HG02763 (cell line): Measurements from ENCODE around the gene NEGR1.

ENCODE experiments used
- ATAC-seq: cut with Tn5 transposase; IDR thresholded peaks from one replicate; pipeline ENCODE4 v1.9.1; 2021; ENCODE audit warnings: mild to moderate bottlenecking, moderate library complexity; ENCODE audit not compliant: unreplicated experiment

NEGR1 gene

DNA sequence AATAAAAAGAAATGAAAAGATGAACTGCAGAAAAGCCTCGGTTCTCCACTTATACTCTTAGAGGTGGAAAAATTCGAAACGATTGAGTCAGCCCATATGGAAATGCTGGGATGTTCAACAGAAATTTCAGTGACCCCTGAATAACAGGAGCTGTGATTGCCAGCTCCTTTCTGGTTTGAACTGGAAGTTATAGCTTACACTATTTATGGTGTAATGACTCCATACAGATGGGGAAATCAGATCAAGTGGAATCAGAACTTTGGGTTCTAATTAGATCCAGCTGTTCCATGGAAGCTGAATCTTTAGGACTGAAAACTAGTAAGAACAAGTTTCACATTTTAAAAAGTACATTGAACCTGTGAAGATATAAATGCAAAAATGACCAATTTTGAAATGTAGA lies 632.2 kb downstream of the NEGR1 start:
- no peak for ATAC-seq

DNA sequence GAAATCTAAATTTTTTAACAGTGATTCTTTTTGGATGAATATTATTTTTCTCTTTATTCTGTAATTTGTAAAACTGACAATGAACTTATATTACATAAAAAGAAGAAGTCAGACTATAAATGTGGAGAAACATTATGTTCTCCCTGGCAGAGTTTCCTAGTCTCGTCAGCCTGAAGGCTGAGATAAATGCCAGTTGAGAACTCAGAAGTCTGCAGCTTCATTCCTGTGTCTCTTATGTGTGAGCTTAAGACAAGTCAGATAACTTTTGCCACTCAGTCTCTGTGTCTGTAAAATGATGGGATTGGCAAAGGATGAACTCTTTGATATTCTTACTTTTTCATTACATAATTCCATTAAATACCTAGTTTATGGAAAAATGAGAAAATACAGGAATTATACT lies 632.7 kb downstream of the NEGR1 start:
- ATAC-seq, result no peak

DNA sequence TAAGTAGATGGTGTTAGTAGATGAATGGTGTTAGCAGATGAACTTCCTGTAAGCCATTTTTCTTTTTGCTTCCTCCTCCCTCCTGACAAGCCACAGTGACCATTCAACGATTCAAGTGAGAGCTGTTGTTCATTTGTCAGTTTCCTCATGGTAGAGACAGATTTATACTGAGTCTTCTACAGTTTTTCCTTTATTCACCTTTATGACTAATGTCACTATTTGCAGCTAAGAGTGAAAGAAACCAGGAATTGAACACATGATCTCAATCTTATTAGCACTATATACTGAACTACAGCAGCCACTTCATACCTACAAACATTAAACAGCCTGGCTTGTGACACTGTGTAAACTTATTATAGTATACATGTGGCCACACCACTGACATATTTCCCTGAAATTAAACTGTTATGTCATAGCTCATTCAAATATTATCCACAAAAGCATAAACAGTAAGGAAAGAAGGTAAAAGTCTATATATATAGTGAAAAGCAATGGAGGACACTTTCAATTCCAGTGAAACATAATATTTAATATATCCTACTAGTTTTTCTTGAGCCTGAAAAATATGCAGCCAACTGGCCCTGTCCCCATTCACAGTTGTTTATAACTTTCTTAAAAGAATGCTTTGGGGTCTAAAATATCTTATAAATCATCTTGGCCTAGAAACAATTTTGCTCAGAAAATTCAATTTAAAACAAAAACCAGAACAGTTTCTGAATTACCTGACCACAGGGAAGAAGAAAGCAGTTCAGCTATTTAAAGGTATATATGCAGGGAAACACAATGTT lies 634.6 kb downstream of the NEGR1 start:
- ATAC-seq, result no peak

GRCh38 chr1:71645015-71645414 lies 637.3 kb downstream of the NEGR1 start:
- ATAC-seq, result no peak

GRCh38 chr1:71641903-71642302 lies 640.4 kb downstream of the NEGR1 start:
- no peak for ATAC-seq

- ATAC-seq, result no peak
Observed at GRCh38 chr1:71640998-71641397, 641.3 kb downstream of the NEGR1 start.

- no peak for ATAC-seq
Observed at GRCh38 chr1:71640116-71640515, 642.2 kb downstream of the NEGR1 start.

GRCh38 chr1:71638081-71638766 lies 644.1 kb downstream of the NEGR1 start:
- no peak for ATAC-seq

DNA sequence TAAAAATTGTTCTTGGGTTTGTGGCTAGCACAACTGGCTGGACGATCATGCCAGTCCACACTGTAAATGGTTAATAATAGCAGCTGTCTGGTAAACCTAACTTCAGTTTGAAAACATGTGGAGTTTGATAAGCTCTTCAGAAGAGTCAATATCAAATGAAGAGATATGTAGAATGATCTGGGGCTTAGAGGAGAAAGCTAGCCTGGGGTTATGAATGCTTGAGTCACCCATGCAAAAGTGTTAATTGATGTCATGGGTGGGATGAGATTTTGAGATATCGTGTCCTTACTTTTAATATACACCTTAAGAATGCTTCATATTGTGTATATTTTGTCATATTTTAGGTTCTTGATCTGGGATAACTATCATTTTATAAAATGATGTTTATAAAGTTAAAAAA lies 646.8 kb downstream of the NEGR1 start:
- ATAC-seq, result no peak

DNA sequence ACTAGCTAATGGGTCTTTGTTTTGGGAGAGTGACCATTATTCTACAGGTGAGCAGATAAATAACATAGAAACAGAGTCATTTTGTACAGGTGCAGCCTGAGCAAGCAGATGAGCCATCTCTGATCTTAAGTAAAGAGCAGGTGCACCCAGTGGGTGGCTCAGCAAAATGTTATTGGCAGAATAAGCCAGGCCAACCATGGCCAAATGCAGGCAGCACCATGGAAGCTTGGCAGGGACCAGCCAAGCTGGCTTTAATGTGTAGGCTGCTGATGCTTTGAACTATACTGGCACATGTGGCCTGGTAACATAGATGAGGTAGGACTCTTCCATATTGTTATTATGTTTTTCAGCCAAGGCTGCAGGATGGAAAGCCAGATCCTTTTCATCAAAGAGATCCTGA lies 648.2 kb downstream of the NEGR1 start:
- no peak for ATAC-seq

GRCh38 chr1:71630073-71630472 lies 652.3 kb downstream of the NEGR1 start:
- no peak for ATAC-seq

DNA sequence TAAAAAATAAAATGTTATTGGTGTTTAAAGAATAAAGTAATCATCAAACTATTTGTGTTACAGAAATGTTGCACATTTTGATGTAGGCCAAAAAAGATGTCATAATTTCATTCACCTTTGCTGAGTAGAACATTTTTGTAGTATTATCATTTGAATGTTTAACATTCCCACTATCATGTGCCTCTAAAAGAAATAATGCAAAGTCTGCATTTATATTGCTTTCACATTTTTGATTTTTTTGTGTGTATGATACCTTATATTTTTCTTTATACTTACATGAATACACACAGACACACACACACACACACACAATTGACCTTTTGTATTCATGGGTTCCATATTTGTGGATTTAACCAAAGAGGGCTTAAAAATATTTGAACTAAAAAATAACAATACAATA lies 657.3 kb downstream of the NEGR1 start:
- ATAC-seq, result no peak

DNA sequence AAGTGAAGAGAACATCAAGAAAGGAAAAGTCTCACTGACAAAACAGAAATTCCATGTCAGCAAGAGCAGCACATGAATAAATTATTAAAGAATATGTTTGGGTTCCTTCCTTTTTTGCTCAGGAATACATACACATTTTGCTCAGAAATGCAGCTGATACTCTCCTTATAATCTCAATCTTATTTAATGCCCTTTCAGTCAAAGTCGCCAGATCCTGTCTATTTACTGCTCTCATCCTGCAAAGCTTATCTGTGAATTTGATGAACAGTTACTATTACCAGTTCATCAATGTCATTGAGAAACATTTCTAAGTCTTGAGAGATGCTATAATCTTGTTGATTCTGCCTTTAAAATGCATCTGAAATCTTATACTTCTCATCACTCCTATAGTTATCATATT lies 658.5 kb downstream of the NEGR1 start:
- ATAC-seq, result no peak

- no peak for ATAC-seq
Observed at GRCh38 chr1:71621785-71622184, 660.6 kb downstream of the NEGR1 start.

GRCh38 chr1:71618766-71619530 lies 663.4 kb downstream of the NEGR1 start:
- no peak for ATAC-seq

DNA sequence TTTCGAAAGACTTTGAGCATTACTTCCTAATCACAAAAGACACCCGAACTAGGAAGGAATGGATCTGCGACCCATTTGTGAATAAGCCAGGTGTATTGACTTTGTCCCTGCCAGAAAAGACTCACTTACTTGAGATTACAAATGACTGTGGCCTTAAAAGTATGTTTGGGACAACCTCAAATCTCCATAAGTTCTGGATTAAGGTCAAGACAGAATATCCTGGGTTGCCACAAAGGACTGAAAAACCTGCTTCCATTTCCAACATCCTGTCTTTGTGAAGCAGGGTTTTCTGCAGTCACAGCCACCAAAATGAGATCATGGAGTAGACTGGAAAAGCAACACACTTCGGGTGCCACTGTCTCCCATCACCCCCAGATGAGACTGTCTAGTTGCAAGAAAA lies 664.1 kb downstream of the NEGR1 start:
- ATAC-seq, result no peak

DNA sequence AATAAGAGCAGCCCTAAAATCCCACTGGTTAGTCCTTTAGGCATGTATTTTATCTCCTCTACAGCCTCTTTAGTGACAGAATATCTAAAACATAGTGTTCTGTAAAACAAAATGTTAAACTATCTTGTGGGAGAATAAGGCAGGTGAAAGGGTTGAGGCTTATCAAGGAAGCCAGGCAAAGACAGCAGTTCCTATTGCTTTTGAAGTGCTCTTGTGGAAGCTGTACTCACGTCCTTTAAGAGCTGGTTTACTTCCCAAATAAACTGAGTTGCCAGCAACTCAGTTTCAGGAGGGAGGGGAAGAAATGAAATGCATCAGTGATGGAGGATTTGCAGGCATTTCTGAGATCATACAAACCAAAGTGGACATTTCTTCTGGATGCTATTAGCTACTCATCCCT lies 671.9 kb downstream of the NEGR1 start:
- ATAC-seq, result no peak

DNA sequence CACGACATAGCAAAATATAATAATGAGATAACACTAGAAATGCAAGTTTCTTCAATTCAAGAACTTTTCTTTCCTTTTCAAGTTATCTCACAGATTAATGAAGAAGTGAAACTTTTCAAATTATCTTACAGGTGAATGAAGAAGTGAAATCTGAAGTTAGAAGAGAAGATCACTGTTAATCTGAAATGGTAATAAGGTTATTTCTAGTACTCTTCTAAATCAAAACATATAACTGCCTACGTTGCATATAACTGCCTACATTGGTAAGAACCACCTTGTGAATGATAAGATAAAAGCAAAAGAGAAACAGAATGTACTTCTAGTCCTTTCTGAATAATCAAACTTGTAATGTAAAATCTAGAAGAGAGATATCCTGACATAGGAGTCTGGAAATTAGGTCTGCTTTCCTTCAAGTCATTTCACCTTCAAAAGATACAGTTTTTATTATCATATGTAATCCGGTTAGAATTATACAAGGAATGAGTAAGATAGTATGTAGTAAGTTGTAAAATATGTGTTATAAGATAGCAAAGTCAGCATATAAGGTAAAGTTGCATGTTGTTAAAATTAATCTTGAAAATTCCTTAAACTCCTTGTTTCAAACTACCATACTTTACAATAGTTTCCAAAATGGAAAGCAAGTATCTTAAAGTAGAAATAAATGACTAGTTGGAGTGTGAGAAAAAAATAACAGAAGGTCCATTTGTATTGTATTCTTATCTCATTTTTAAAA lies 679.1 kb downstream of the NEGR1 start:
- ATAC-seq, result no peak

- no peak for ATAC-seq
Observed at GRCh38 chr1:71600023-71600422, 682.3 kb downstream of the NEGR1 start.

GRCh38 chr1:71599306-71599705 lies 683.0 kb downstream of the NEGR1 start:
- no peak for ATAC-seq

- no peak for ATAC-seq
Observed at GRCh38 chr1:71593523-71593922, 688.8 kb downstream of the NEGR1 start.
